ENCODE measurements around the gene DGKI. TPM values are rescaled to one million over a fixed set of nuclear protein-coding genes. Genes with fewer than 3 reads are reported as not detected.

Gene DGKI
- total RNA-seq, 1 experiment from 2014 or later, result 0.15 TPM

GRCh38 chr7:137661634-137662033, 185.1 kb downstream of the DGKI start (continued):
- TF ChIP-seq REST (IDR thresholded peaks at IDR 0.05; ENCODE audit: low read depth) (no peak), JUND (IDR thresholded peaks at IDR 0.05) (no peak), FOSL1 (IDR thresholded peaks at IDR 0.05; ENCODE audit: low read depth) (no peak), MAX (IDR thresholded peaks at IDR 0.05) (no peak), ATF3 (IDR thresholded peaks at IDR 0.05) (no peak), EZH2phosphoT487 (IDR thresholded peaks at IDR 0.05; ENCODE audit: borderline replicate concordance) (no peak)

GRCh38 chr7:137658190-137658900, 188.4 kb downstream of the DGKI start:
- no peak for ATAC-seq
- Histone ChIP-seq H3K4me1 (ENCODE audit: control insufficient read depth in 1 of 2, insufficient read depth in 2 of 2, low read length in 2 of 2) (no peaks in the 10 kb centered on the region), H2AFZ (ENCODE audit: low read depth, low read length, poor library complexity, severe bottlenecking) (no peak overlapping the region), H3K9me3 (ENCODE audit: control insufficient read depth in 1 of 2, insufficient read depth in 1 of 2, low read depth in 1 of 2, low read length in 2 of 2) (no peaks in the 10 kb centered on the region), H4K20me1 (ENCODE audit: insufficient read depth) (no peaks in the 10 kb centered on the region), H3K4me2 (ENCODE audit: low read length) (no peak overlapping the region), H3K27me3 (ENCODE audit: insufficient read depth, low read length) (peaks cover 22% of the 10 kb centered on the region), H3K4me3 (replicated peaks in 1 of 2; ENCODE audit: low read depth in 1 of 2, low read length in 2 of 2) (no peak overlapping the region), H3K36me3 (ENCODE audit: control insufficient read depth in 1 of 2, insufficient read depth in 2 of 2, low read length in 2 of 2) (no peaks in the 10 kb centered on the region), H3K9ac (ENCODE audit: low read length) (no peak overlapping the region), H3K27ac (ENCODE audit: low read depth, low read length) (no peak overlapping the region), H3K9me2 (ENCODE audit: insufficient read depth) (no peaks in the 10 kb centered on the region), H3K79me2 (ENCODE audit: insufficient read depth, low read length) (no peaks in the 10 kb centered on the region)
- POLR2A ChIA-PET, result no interaction called here
- BruUV-seq (replicated peaks), result no TSS peak
- CTCF ChIA-PET, result no interaction called here
- RAD21 ChIA-PET (ENCODE audit: low non-redundant PET in 1 of 2, low total read pairs in 2 of 2, uncharacterized antibody in 2 of 2, unreplicated experiment in 2 of 2), result no interaction called here
- intact Hi-C loops (cut with micrococcal nuclease), result no loop called here
- DNase-seq (ENCODE audit: low read depth, low spot score), result no peak
- no peak for TF ChIP-seq ZBTB33 (IDR thresholded peaks at IDR 0.05; ENCODE audit: extremely low read depth, insufficient replicate concordance, low read length)
- TF ChIP-seq MAX (IDR thresholded peaks at IDR 0.05), result no peak
- TF ChIP-seq SRF (IDR thresholded peaks at IDR 0.05; ENCODE audit: low read depth), result no peak
- no peak for TF ChIP-seq FOSL1 (IDR thresholded peaks at IDR 0.05; ENCODE audit: low read depth)
- no peak for TF ChIP-seq ATF3 (IDR thresholded peaks at IDR 0.05)
- no peak for TF ChIP-seq SP1 (IDR thresholded peaks at IDR 0.05; ENCODE audit: low read depth)
- TF ChIP-seq RAD21 (IDR thresholded peaks at IDR 0.05; ENCODE audit: low read depth), result no peak
- no peak for TF ChIP-seq EZH2phosphoT487 (IDR thresholded peaks at IDR 0.05; ENCODE audit: borderline replicate concordance)
- TF ChIP-seq YY1 (IDR thresholded peaks at IDR 0.05; ENCODE audit: extremely low read depth, insufficient replicate concordance, low read depth, low read length), result no peak
- TF ChIP-seq TCF7L2 (IDR thresholded peaks at IDR 0.05; ENCODE audit: borderline replicate concordance, extremely low read depth, insufficient read depth, insufficient read length), result no peak
- TF ChIP-seq ZNF274 (IDR thresholded peaks at IDR 0.05; ENCODE audit: low read depth, low read length), result no peak
- TF ChIP-seq CBX3 (IDR thresholded peaks at IDR 0.05; ENCODE audit: low read depth), result no peak

Measured in HCT116 (cell line).